Astrocyte of the cerebellum (primary cell): Measurements from ENCODE around the gene FHOD3.

Experiments used
- DNase-seq: peaks from one replicate; pipeline ENCODE4 v3.0.0-alpha.2; 2011; ENCODE audit warnings: low read depth
- H3K4me3 ChIP-seq: 2 replicates; pipeline ENCODE4 v1.5.1; 2011; ENCODE audit warnings: mild to moderate bottlenecking, low read depth, low read length, moderate library complexity
- CTCF ChIP-seq: IDR thresholded peaks from 2 replicates; pipeline ENCODE4 v1.5.1; 2012; ENCODE audit warnings: low read length, low read depth, moderate library complexity, mild to moderate bottlenecking; ENCODE audit errors: missing control alignments
- in situ Hi-C: cut with HindIII; loops from 2 replicates; pipeline ENCODE4 v1.10.0; 2017; ENCODE audit warnings: low sequenced_read_pairs

FHOD3 gene

GRCh38 chr18:36706134-36706881 lies 408.8 kb downstream of the FHOD3 start:
- in situ Hi-C loops, result no loop called here
- H3K4me3 ChIP-seq, result no peak overlapping the region
- DNase-seq, result peak; percentile 85
- TF ChIP-seq CTCF, result no peak

GRCh38 chr18:36708366-36708765 lies 410.9 kb downstream of the FHOD3 start:
- no peak for TF ChIP-seq CTCF
- no peak overlapping the region for H3K4me3 ChIP-seq
- in situ Hi-C loops, result no loop called here
- DNase-seq, result no peak

- no peak overlapping the region for H3K4me3 ChIP-seq
- in situ Hi-C loops, result no loop called here
- no peak for DNase-seq
- no peak for TF ChIP-seq CTCF
Observed at GRCh38 chr18:36709315-36709714, 411.8 kb downstream of the FHOD3 start.

DNA sequence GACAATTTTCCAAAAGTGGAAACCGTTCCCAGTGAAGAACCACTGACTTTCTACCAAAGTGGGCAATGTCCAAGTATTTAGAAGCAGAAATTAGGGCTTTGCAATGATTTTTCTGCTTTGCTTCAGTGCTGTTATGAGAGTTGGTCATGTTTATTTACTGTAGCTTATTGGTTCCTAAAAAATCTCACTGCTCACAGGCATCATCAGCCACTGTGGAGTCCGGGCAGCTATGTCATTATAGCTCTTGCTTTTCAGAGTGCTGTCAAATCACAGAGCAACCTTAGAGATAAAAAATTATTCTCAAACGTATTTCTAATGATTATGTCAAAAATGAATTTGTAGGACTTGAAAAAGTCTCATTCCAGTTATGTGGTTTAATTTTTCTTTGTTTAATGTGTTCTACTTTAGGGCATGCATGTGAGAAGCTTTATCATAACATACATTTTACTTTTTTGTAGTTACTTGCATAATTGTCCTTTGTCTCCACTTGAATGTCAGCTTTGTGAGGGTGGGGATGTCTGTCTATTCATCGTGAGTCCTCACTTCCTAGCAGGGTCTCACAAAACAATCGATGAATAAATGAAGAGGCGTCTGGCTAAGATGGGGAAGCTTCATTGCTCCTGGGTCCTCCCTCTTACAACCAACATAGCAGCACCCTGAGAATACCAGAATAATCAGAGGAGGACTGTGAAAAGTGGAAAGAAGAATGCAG lies 413.7 kb downstream of the FHOD3 start:
- TF ChIP-seq CTCF, result no peak
- in situ Hi-C loops, result no loop called here
- no peak overlapping the region for H3K4me3 ChIP-seq
- no peak for DNase-seq

- TF ChIP-seq CTCF, result no peak
- peak; percentile 51 for DNase-seq
- no peak overlapping the region for H3K4me3 ChIP-seq
- in situ Hi-C loops, result no loop called here
Observed at GRCh38 chr18:36711813-36712444, 414.4 kb downstream of the FHOD3 start.

DNA sequence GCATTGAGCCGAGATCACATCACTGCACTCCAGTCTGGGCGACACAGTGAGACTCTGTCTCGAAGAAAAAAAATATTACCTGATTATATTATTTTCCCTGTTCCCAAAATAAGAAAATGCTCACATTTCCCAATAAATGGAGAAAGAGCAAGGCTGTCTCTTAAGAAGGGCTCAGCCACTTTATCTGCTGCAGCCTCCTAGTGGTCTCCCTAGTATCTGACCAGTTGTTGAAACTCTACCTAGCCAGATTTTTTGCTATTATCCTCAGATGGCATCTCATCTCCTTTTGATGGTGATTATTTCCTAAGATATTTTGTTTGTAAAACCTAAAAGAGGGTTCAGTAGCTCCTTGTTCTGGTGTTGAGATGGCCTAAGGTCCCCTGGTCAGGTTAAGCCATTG lies 417.0 kb downstream of the FHOD3 start:
- no peak overlapping the region for H3K4me3 ChIP-seq
- peak; percentile 36 for TF ChIP-seq CTCF
- DNase-seq, result no peak
- in situ Hi-C loops, result no loop called here
